Motor neuron (in vitro differentiated cells): ENCODE data around the gene CAMK2G. TPM values are rescaled to one million over a fixed set of nuclear protein-coding genes. Genes with fewer than 3 reads are reported as not detected.

ENCODE experiments used
- ATAC-seq, 8 experiments: fragments of 200-7000 bp; cut with Tn5 transposase; replicated peaks in 6 of 8; 2 replicates each; pipeline ENCODE4 v1.8.0; 2021; ENCODE audit warnings: mild to moderate bottlenecking in 8 of 8, moderate library complexity in 8 of 8
- H3K27ac ChIP-seq, 2 donors: fragments of 250-450 bp; sonication (Bioruptor Pico); 2 replicates each; pipeline ENCODE4 v1.9.0; 2021; ENCODE audit warnings: antibody characterized with exemption in 2 of 2, mild to moderate bottlenecking in 2 of 2, moderate library complexity in 1 of 2
- H3K4me1 ChIP-seq, 2 donors: fragments of 250-450 bp; sonication (Bioruptor Pico); replicated peaks in 1 of 2; 2 replicates each; pipeline ENCODE4 v1.6.1; 2021; ENCODE audit warnings: antibody characterized with exemption in 2 of 2, mild to moderate bottlenecking in 2 of 2, moderate library complexity in 1 of 2
- H3K4me3 ChIP-seq, 5 donors: fragments of 250-450 bp; sonication (Bioruptor Pico); 2 replicates each; pipeline ENCODE4 v1.9.0; 2021; ENCODE audit warnings: antibody characterized with exemption in 5 of 5, mild to moderate bottlenecking in 5 of 5, moderate library complexity in 4 of 5
- WGBS, 10 experiments: fragments of 450-650 bp; shearing (Covaris generic); methylation state at CpG; one replicate each; pipeline ENCODE4 v1.0.0; 2022; 5-methylcytosine and 5-hydroxymethylcytosine counted together
- in situ Hi-C, 9 experiments: fragments of 400-800 bp; cut with MboI; loops; one replicate each; pipeline ENCODE4 v1.15.0; 2021; ENCODE audit warnings: low sequenced_read_pairs in 9 of 9, low pct_unique_long_range_greater_than_20kb in 2 of 9; ENCODE audit not compliant: unreplicated experiment in 9 of 9
- total RNA-seq, 8 experiments: library from RNA; unstranded; fragments of 300-600 nt; gene quantifications; 2 replicates each; pipeline versions ENCODE4 v1.2.3 to v1.2.4, GENCODE V29; 2022

The CAMK2G gene
- total RNA-seq, 8 experiments from 2014 or later = 10.6 to 33.5 (median 24.3) TPM

- WGBS, 10 experiments = 84 to 100% (median 100%) methylated on average over 1 to 4 of the region's 4 CpGs; no CpG with 5 or more reads in 1 of the 10 experiments
- in situ Hi-C loops = no loop called here
- peaks cover 9 to 13% of the 10 kb centered on the region in 2 donors for H3K4me1 ChIP-seq
- H3K4me3 ChIP-seq = no peak overlapping the region
- no peak for ATAC-seq
- H3K27ac ChIP-seq = no peak overlapping the region
Measured at GRCh38 chr10:73864229-73864628, 10.1 kb downstream of the CAMK2G start.

- 50 to 100% (median 80%) methylated on average over 1 to 4 of the region's 5 CpGs; no CpG with 5 or more reads in 5 of the 10 experiments for WGBS, 10 experiments
- in situ Hi-C loops = no loop called here
- H3K27ac ChIP-seq = no peak overlapping the region
- no peak for ATAC-seq
- H3K4me3 ChIP-seq = no peak overlapping the region
- H3K4me1 ChIP-seq = peaks cover 9 to 13% of the 10 kb centered on the region in 2 donors
Measured at GRCh38 chr10:73863039-73863817, 11.1 kb downstream of the CAMK2G start.

- peaks cover under 1 to 4% of the 10 kb centered on the region in 2 donors for H3K4me1 ChIP-seq
- no peak overlapping the region for H3K4me3 ChIP-seq
- 80 to 100% (median 100%) methylated on average over 1 to 4 of the region's 8 CpGs; no CpG with 5 or more reads in 3 of the 10 experiments for WGBS, 10 experiments
- H3K27ac ChIP-seq = no peak overlapping the region
- in situ Hi-C loops = no loop called here
- ATAC-seq = no peak
Measured at GRCh38 chr10:73862011-73862410, 12.3 kb downstream of the CAMK2G start.

GRCh38 chr10:73859784-73860491, 14.4 kb downstream of the CAMK2G start:
- Histone ChIP-seq H3K4me1 (no peaks in the 10 kb centered on the region), H3K4me3 (no peak overlapping the region), H3K27ac (no peak overlapping the region)
- in situ Hi-C loops = no loop called here
- WGBS, 10 experiments = 60 to 100% (median 87%) methylated on average over 1 to 4 of the region's 7 CpGs; no CpG with 5 or more reads in 3 of the 10 experiments
- ATAC-seq = peak in 4 of 8 experiments; percentile 50 to 87 (median 61)

GRCh38 chr10:73859428-73859783, 14.9 kb downstream of the CAMK2G start:
- Histone ChIP-seq H3K27ac (no peak overlapping the region), H3K4me1 (no peaks in the 10 kb centered on the region), H3K4me3 (no peak overlapping the region)
- in situ Hi-C loops = no loop called here
- peak in 2 of 8 experiments; percentile 34 to 36 for ATAC-seq
- WGBS, 10 experiments = 55 to 100% (median 86%) methylated on average over 1 to 2 of the region's 5 CpGs; no CpG with 5 or more reads in 4 of the 10 experiments

GRCh38 chr10:73858750-73859427, 15.5 kb downstream of the CAMK2G start:
- ATAC-seq = no peak
- in situ Hi-C loops = no loop called here
- no peaks in the 10 kb centered on the region for H3K4me1 ChIP-seq
- no peak overlapping the region for H3K4me3 ChIP-seq
- no peak overlapping the region for H3K27ac ChIP-seq
- WGBS, 10 experiments = 87 to 100% (median 97%) methylated on average over 1 to 12 of the region's 13 CpGs; no CpG with 5 or more reads in 1 of the 10 experiments

GRCh38 chr10:73858013-73858708, 16.2 kb downstream of the CAMK2G start:
- in situ Hi-C loops = no loop called here
- no peaks in the 10 kb centered on the region for H3K4me1 ChIP-seq
- ATAC-seq = no peak

GRCh38 chr10:73857446-73857845, 16.9 kb downstream of the CAMK2G start:
- no peak for ATAC-seq
- H3K27ac ChIP-seq = no peak overlapping the region
- 60 to 100% (median 81%) methylated on average over 1 to 6 of the region's 10 CpGs; no CpG with 5 or more reads in 4 of the 10 experiments for WGBS, 10 experiments
- H3K4me1 ChIP-seq = no peaks in the 10 kb centered on the region
- no peak overlapping the region for H3K4me3 ChIP-seq
- in situ Hi-C loops = no loop called here

More at GRCh38 chr10:73858013-73858708, 16.2 kb downstream of the CAMK2G start:
- no peak overlapping the region for H3K4me3 ChIP-seq
- 80 to 100% (median 95%) methylated on average over 1 to 5 of the region's 12 CpGs; no CpG with 5 or more reads in 4 of the 10 experiments for WGBS, 10 experiments
- H3K27ac ChIP-seq = no peak overlapping the region

- no peak overlapping the region for H3K27ac ChIP-seq
- no peak overlapping the region for H3K4me3 ChIP-seq
- H3K4me1 ChIP-seq = no peaks in the 10 kb centered on the region
- in situ Hi-C loops = no loop called here
- WGBS, 10 experiments = 80 to 100% (median 95%) methylated on average over 2 to 4 of the region's 8 CpGs; no CpG with 5 or more reads in 5 of the 10 experiments
- no peak for ATAC-seq
Measured at GRCh38 chr10:73856261-73856660, 18.1 kb downstream of the CAMK2G start.

- no peak overlapping the region for H3K4me3 ChIP-seq
- 100% methylated on average over 2 of the region's 4 CpGs; no CpG with 5 or more reads in 9 of the 10 experiments for WGBS, 10 experiments
- ATAC-seq = no peak
- no peaks in the 10 kb centered on the region for H3K4me1 ChIP-seq
- in situ Hi-C loops = no loop called here
- H3K27ac ChIP-seq = no peak overlapping the region
Measured at GRCh38 chr10:73855413-73855812, 18.9 kb downstream of the CAMK2G start.

GRCh38 chr10:73854310-73854709, 20.0 kb downstream of the CAMK2G start:
- no peak overlapping the region for H3K27ac ChIP-seq
- no peaks in the 10 kb centered on the region for H3K4me1 ChIP-seq
- in situ Hi-C loops = no loop called here

GRCh38 chr10:73853196-73853595, 21.2 kb downstream of the CAMK2G start:
- H3K27ac ChIP-seq = no peak overlapping the region
- 60 to 100% (median 98%) methylated on average over 1 to 8 of the region's 10 CpGs; no CpG with 5 or more reads in 5 of the 10 experiments for WGBS, 10 experiments
- no peak overlapping the region for H3K4me3 ChIP-seq
- H3K4me1 ChIP-seq = no peaks in the 10 kb centered on the region
- in situ Hi-C loops = no loop called here
- no peak for ATAC-seq

More at GRCh38 chr10:73854310-73854709, 20.0 kb downstream of the CAMK2G start:
- no peak overlapping the region for H3K4me3 ChIP-seq
- WGBS, 10 experiments = 40 to 60% (median 49%) methylated on average over 1 to 3 of the region's 5 CpGs; no CpG with 5 or more reads in 6 of the 10 experiments
- no peak for ATAC-seq
